H9 (cell line): ENCODE data around the gene IGBP1. TPM values are rescaled to one million over a fixed set of nuclear protein-coding genes. Genes with fewer than 3 reads are reported as not detected.

ENCODE experiments used
- DNase-seq: peaks from one replicate; pipeline ENCODE4 v3.0.0-alpha.2; 2017
- H2AFZ ChIP-seq: one replicate; pipeline ENCODE4 v1.6.1; 2013; ENCODE audit warnings: mild to moderate bottlenecking, low read length, control low read depth, moderate library complexity
- H2AK5ac ChIP-seq: 2 replicates; pipeline ENCODE4 v1.6.1; 2013; ENCODE audit warnings: low read length, control low read depth, mixed read lengths; ENCODE audit not compliant: insufficient read length
- H2BK120ac ChIP-seq: one replicate; pipeline ENCODE4 v1.6.1; 2013; ENCODE audit warnings: low read depth, mild to moderate bottlenecking, low read length, control low read depth, inconsistent platforms; ENCODE audit not compliant: poor library complexity, severe bottlenecking
- H2BK12ac ChIP-seq: 2 replicates; pipeline ENCODE4 v1.6.1; 2013; ENCODE audit warnings: low read length, control low read depth, mixed read lengths, low read depth; ENCODE audit not compliant: insufficient read length
- H2BK15ac ChIP-seq: 2 replicates; pipeline ENCODE4 v1.6.1; 2013; ENCODE audit warnings: low read depth, low read length, control low read depth
- H2BK20ac ChIP-seq: one replicate; pipeline ENCODE4 v1.6.1; 2013; ENCODE audit warnings: low read depth, mild to moderate bottlenecking, low read length, control low read depth, inconsistent platforms; ENCODE audit not compliant: poor library complexity, severe bottlenecking
- H2BK5ac ChIP-seq: 2 replicates; pipeline ENCODE4 v1.6.1; 2013; ENCODE audit warnings: low read length, control low read depth, mixed read lengths; ENCODE audit not compliant: insufficient read length
- H3K14ac ChIP-seq: 2 replicates; pipeline ENCODE4 v1.6.1; 2013; ENCODE audit warnings: low read length, control low read depth; ENCODE audit not compliant: insufficient read depth
- H3K18ac ChIP-seq: 2 replicates; pipeline ENCODE4 v1.6.1; 2013; ENCODE audit warnings: low read depth, mild to moderate bottlenecking, mixed read lengths, low read length, control low read depth; ENCODE audit not compliant: insufficient read length
- H3K23ac ChIP-seq: 2 replicates; pipeline ENCODE4 v1.6.1; 2013; ENCODE audit warnings: low read length, control low read depth, mixed read lengths, low read depth; ENCODE audit not compliant: insufficient read length
- H3K23me2 ChIP-seq: 2 replicates; pipeline ENCODE4 v1.6.1; 2013; ENCODE audit warnings: low read depth, mild to moderate bottlenecking, mixed read lengths, low read length, control low read depth; ENCODE audit not compliant: insufficient read length, poor library complexity, severe bottlenecking
- H3K27ac ChIP-seq: 2 replicates; pipeline ENCODE4 v1.5.1; 2013; ENCODE audit warnings: low read length, control low read depth, mixed read lengths, low read depth; ENCODE audit not compliant: insufficient read length
- H3K27me3 ChIP-seq: 2 replicates; pipeline ENCODE4 v1.6.1; 2013; ENCODE audit warnings: low read length, control low read depth, inconsistent platforms; ENCODE audit not compliant: insufficient read depth
- H3K4ac ChIP-seq: 2 replicates; pipeline ENCODE4 v1.6.1; 2013; ENCODE audit warnings: low read depth, mild to moderate bottlenecking, control low read depth, inconsistent platforms, low read length, moderate library complexity
- H3K4me1 ChIP-seq: 2 replicates; pipeline ENCODE4 v1.6.1; 2013; ENCODE audit warnings: low read length, control low read depth, inconsistent platforms; ENCODE audit not compliant: insufficient read depth
- H3K4me2 ChIP-seq: 2 replicates; pipeline ENCODE4 v1.6.1; 2013; ENCODE audit warnings: low read length, control low read depth, mixed read lengths; ENCODE audit not compliant: insufficient read length, insufficient read depth
- H3K56ac ChIP-seq: 2 replicates; pipeline ENCODE4 v1.6.1; 2013; ENCODE audit warnings: low read depth, mild to moderate bottlenecking, mixed read lengths, low read length, control low read depth; ENCODE audit not compliant: insufficient read length
- H3K79me1 ChIP-seq: 2 replicates; pipeline ENCODE4 v1.6.1; 2013; ENCODE audit warnings: low read depth, mild to moderate bottlenecking, moderate library complexity, low read length, control low read depth, inconsistent platforms; ENCODE audit not compliant: insufficient read depth, poor library complexity, severe bottlenecking
- H3K79me2 ChIP-seq: 2 replicates; pipeline ENCODE4 v1.6.1; 2013; ENCODE audit warnings: low read length, control low read depth, inconsistent platforms; ENCODE audit not compliant: insufficient read depth
- H3K9ac ChIP-seq: 2 replicates; pipeline ENCODE4 v1.6.1; 2013; ENCODE audit warnings: low read length, control low read depth, mixed read lengths; ENCODE audit not compliant: insufficient read length; ENCODE audit errors: extremely low read depth
- H3K9me3 ChIP-seq: one replicate; pipeline ENCODE4 v1.6.1; 2013; ENCODE audit warnings: low read depth, low read length, inconsistent platforms; ENCODE audit not compliant: control insufficient read depth
- H3T11ph ChIP-seq: one replicate; pipeline ENCODE4 v1.6.1; 2013; ENCODE audit warnings: mild to moderate bottlenecking, low read length, control low read depth, inconsistent platforms
- H4K20me1 ChIP-seq: one replicate; pipeline ENCODE4 v1.6.1; 2013; ENCODE audit not compliant: control insufficient read depth, insufficient read length, insufficient read depth
- H4K5ac ChIP-seq: 2 replicates; pipeline ENCODE4 v1.6.1; 2013; ENCODE audit warnings: low read depth, mild to moderate bottlenecking, mixed read lengths, low read length, control low read depth; ENCODE audit not compliant: insufficient read length
- H4K8ac ChIP-seq: replicated peaks from 2 replicates; pipeline ENCODE4 v1.6.1; 2013; ENCODE audit warnings: low read length, control low read depth, mixed read lengths, low read depth; ENCODE audit not compliant: insufficient read length
- H4K91ac ChIP-seq: 2 replicates; pipeline ENCODE4 v1.6.1; 2013; ENCODE audit warnings: low read depth, mild to moderate bottlenecking, moderate library complexity, mixed read lengths, low read length, control low read depth; ENCODE audit not compliant: insufficient read length
- H3K27ac Mint-ChIP-seq, 3 experiments: 2 replicates in 2 of 3; 3 replicates in 1 of 3; pipeline ENCODE4 v1.8.0; 2020 to 2021; ENCODE audit warnings: mixed read lengths in 3 of 3, mild to moderate bottlenecking in 1 of 3, moderate library complexity in 1 of 3
- H3K27me3 Mint-ChIP-seq: 2 replicates; pipeline ENCODE4 v1.8.0; 2021; ENCODE audit warnings: low read depth, mild to moderate bottlenecking, moderate library complexity, mixed read lengths
- H3K36me3 Mint-ChIP-seq, 3 experiments: 2 replicates in 2 of 3; 3 replicates in 1 of 3; pipeline ENCODE4 v1.8.0; 2020 to 2021; ENCODE audit warnings: low read depth in 3 of 3, mixed read lengths in 3 of 3; ENCODE audit not compliant: insufficient read depth in 1 of 3
- H3K4me1 Mint-ChIP-seq, 2 experiments: 2 replicates each; pipeline ENCODE4 v1.8.0; 2020; ENCODE audit warnings: mixed read lengths in 2 of 2
- H3K4me3 Mint-ChIP-seq, 2 experiments: 2 replicates in 1 of 2; 3 replicates in 1 of 2; pipeline ENCODE4 v1.8.0; 2020 to 2021; ENCODE audit warnings: mild to moderate bottlenecking in 2 of 2, mixed read lengths in 2 of 2, moderate library complexity in 1 of 2
- H3K9me3 Mint-ChIP-seq, 2 experiments: 2 replicates in 1 of 2; 3 replicates in 1 of 2; pipeline ENCODE4 v1.8.0; 2020; ENCODE audit warnings: mild to moderate bottlenecking in 2 of 2, mixed read lengths in 2 of 2, moderate library complexity in 1 of 2
- CTCF ChIP-seq: fragments of 200-600 bp; sonication (generic); conservative IDR thresholded peaks from 3 replicates; pipeline ENCODE4 v1.8.0; 2021; ENCODE audit warnings: antibody characterized with exemption, mild to moderate bottlenecking
- WGBS: extraction: QIAGEN DNeasy Blood & Tissue Kit; methylation state at CpG from one replicate; pipeline ENCODE4 v1.1.7; 2013; ENCODE audit warnings: missing lambda C conversion rate, low lambda C conversion rate, mixed read lengths; ENCODE audit not compliant: insufficient read length; ENCODE audit errors: extremely low coverage; 5-methylcytosine and 5-hydroxymethylcytosine counted together
- total RNA-seq: library from RNA; stranded (reverse); gene quantifications from 2 replicates; pipeline ENCODE4 v1.2.1, GENCODE V29; 2021

IGBP1 gene
- total RNA-seq, 1 experiment from 2014 or later, result 45.0 TPM

- Histone ChIP-seq H3K79me1 (no peaks in the 10 kb centered on the region), H4K5ac (no peak overlapping the region), H4K20me1 (no peaks in the 10 kb centered on the region), H3K23me2 (no peaks in the 10 kb centered on the region), H3K9me3 (peaks cover 53% of the 10 kb centered on the region), H3K9ac (no peak overlapping the region), H2BK5ac (no peak overlapping the region), H3K4me2 (no peak overlapping the region), H2AFZ (no peak overlapping the region), H2AK5ac (no peak overlapping the region), H3K27ac (no peak overlapping the region), H2BK20ac (no peak overlapping the region), H2BK120ac (no peak overlapping the region), H2BK12ac (no peak overlapping the region), H3T11ph (no peak overlapping the region), H3K56ac (no peak overlapping the region), H3K4me1 (no peaks in the 10 kb centered on the region), H3K18ac (no peak overlapping the region), H3K4ac (no peak overlapping the region), H3K79me2 (no peaks in the 10 kb centered on the region), H3K14ac (no peak overlapping the region), H4K8ac (no peak overlapping the region), H2BK15ac (no peak overlapping the region), H3K27me3 (no peaks in the 10 kb centered on the region), H4K91ac (no peak overlapping the region), H3K23ac (no peak overlapping the region)
- no peak for DNase-seq
- peaks cover 4 to 5% of the 10 kb centered on the region in 2 experiments for H3K4me1 Mint-ChIP-seq
- WGBS, result no CpG with 5 or more reads among the region's 1 CpG
- H3K9me3 Mint-ChIP-seq, result peaks cover 67 to 71% of the 10 kb centered on the region in 2 experiments
- H3K4me3 Mint-ChIP-seq, result no peak overlapping the region
- H3K27ac Mint-ChIP-seq, result no peak overlapping the region
- no peak for TF ChIP-seq CTCF
- no peaks in the 10 kb centered on the region; a peak in 3 of 7 replicates for H3K36me3 Mint-ChIP-seq
- peaks cover 10% of the 10 kb centered on the region for H3K27me3 Mint-ChIP-seq
Observed at GRCh38 chrX:70089604-70090297, 43.5 kb upstream of the IGBP1 start.
